Mesenteric fat pad (tissue), 1 donor: ENCODE results near the gene C1QA. TPM values are rescaled to one million over a fixed set of nuclear protein-coding genes. Genes with fewer than 3 reads are reported as not detected.

Source experiments
- DNase-seq: peaks from one replicate; pipeline ENCODE4 v3.0.0-alpha.2; 2020; ENCODE audit warnings: low spot score
- total RNA-seq: library from RNA; stranded (reverse); fragmentation: NEBNext Ultra II Directional; extraction: Animal tissue kit (Norgen Biotek cat#: 25700); gene quantifications from one replicate; pipeline ENCODE4 v1.2.1, GENCODE V29; 2021
- donor health status: DM: yes; HTN: yes; CAD: no.

C1QA gene
- total RNA-seq, 1 donor from 2014 or later, result 347 TPM

- no peak for DNase-seq
These were observed 24.9 kb upstream of the C1QA start for GRCh38 chr1:22611530-22611947.

GRCh38 chr1:22612671-22613571, 23.5 kb upstream of the C1QA start:
- DNase-seq, result no peak

GRCh38 chr1:22613572-22613918, 22.9 kb upstream of the C1QA start:
- DNase-seq, result no peak

- no peak for DNase-seq
These were observed 22.5 kb upstream of the C1QA start for GRCh38 chr1:22613951-22614350.

- no peak for DNase-seq
These were observed 20.5 kb upstream of the C1QA start for GRCh38 chr1:22615886-22616285.

GRCh38 chr1:22616571-22616970, 19.9 kb upstream of the C1QA start:
- no peak for DNase-seq

- no peak for DNase-seq
These were observed 18.4 kb upstream of the C1QA start for GRCh38 chr1:22618056-22618455.

GRCh38 chr1:22619252-22619651, 17.2 kb upstream of the C1QA start:
- DNase-seq, result no peak

GRCh38 chr1:22619798-22620197, 16.6 kb upstream of the C1QA start:
- DNase-seq, result no peak

- DNase-seq, result no peak
These were observed 14.7 kb upstream of the C1QA start for GRCh38 chr1:22621761-22622160.

GRCh38 chr1:22625262-22625925, 11.0 kb upstream of the C1QA start:
- DNase-seq, result no peak

GRCh38 chr1:22626237-22627157, 9.9 kb upstream of the C1QA start:
- no peak for DNase-seq

- no peak for DNase-seq
These were observed 9.1 kb upstream of the C1QA start for GRCh38 chr1:22627331-22627730.

- no peak for DNase-seq
These were observed 7.6 kb upstream of the C1QA start for GRCh38 chr1:22628698-22629444.

- DNase-seq, result no peak
These were observed 6.5 kb upstream of the C1QA start for GRCh38 chr1:22629886-22630285.

GRCh38 chr1:22633697-22634463, 2.5 kb upstream of the C1QA start:
- no peak for DNase-seq

- DNase-seq, result no peak
These were observed 992 bp upstream of the C1QA start for GRCh38 chr1:22635436-22635835.

GRCh38 chr1:22636927-22637326, 499 bp downstream of the C1QA start:
- no peak for DNase-seq

GRCh38 chr1:22637907-22638445, 1.5 kb downstream of the C1QA start:
- no peak for DNase-seq
